OCI-LY3 (cell line): ENCODE data around the gene PTPRM.

Source experiments
- CTCF ChIP-seq: fragments of 200-600, 300-600 bp; sonication (generic); IDR thresholded peaks from 2 replicates; pipeline ENCODE4 v1.5.1; 2014; ENCODE audit warnings: antibody characterized with exemption, low read length, low read depth
- EZH2phosphoT487 ChIP-seq: fragments of 200-600 bp; shearing (Covaris generic); IDR thresholded peaks from 2 replicates; pipeline ENCODE4 v1.6.1; 2018; ENCODE audit warnings: antibody characterized with exemption, mixed run types, low read depth

- TF ChIP-seq CTCF (no peak), EZH2phosphoT487 (no peak)
These were observed 22.4 kb upstream of the PTPRM start for GRCh38 chr18:7544686-7545085.
